ENCODE measurements around the gene KCNH8.
"Not testable (repeated sequence)": the region's sequence is repeated elsewhere in the genome, so short reads cannot be mapped to it uniquely, and the experiment has no call there.

Gene KCNH8

GRCh38 chr3:19231792-19232461 lies 83.6 kb downstream of the KCNH8 start (continued):
- TF ChIP-seq ZNF70 (CRISPR knock-in tag; IDR thresholded peaks at IDR 0.05) (no peak), ARNTL (CRISPR knock-in tag; IDR thresholded peaks at IDR 0.05; ENCODE audit: borderline replicate concordance, low read depth) (no peak), POU6F1 (CRISPR knock-in tag; IDR thresholded peaks at IDR 0.05; ENCODE audit: borderline replicate concordance, low read depth) (no peak), ISL1 (CRISPR knock-in tag; IDR thresholded peaks at IDR 0.05) (no peak), ZFP30 (CRISPR knock-in tag; IDR thresholded peaks at IDR 0.05) (no peak), PPARA (CRISPR knock-in tag; IDR thresholded peaks at IDR 0.05; ENCODE audit: borderline replicate concordance) (no peak)

- no peak for ATAC-seq
- TF ChIP-seq GLIS3 (CRISPR knock-in tag; IDR thresholded peaks at IDR 0.05) (no peak), PPARA (CRISPR knock-in tag; IDR thresholded peaks at IDR 0.05; ENCODE audit: borderline replicate concordance) (no peak), ESRRG (CRISPR knock-in tag; IDR thresholded peaks at IDR 0.05) (no peak), PATZ1 (CRISPR knock-in tag; IDR thresholded peaks at IDR 0.05; ENCODE audit: borderline replicate concordance) (no peak), ISL1 (CRISPR knock-in tag; IDR thresholded peaks at IDR 0.05) (no peak)
These were observed 84.3 kb downstream of the KCNH8 start for GRCh38 chr3:19232566-19232965.

- not testable (repeated sequence) for ATAC-seq
These were observed 85.8 kb downstream of the KCNH8 start for GRCh38 chr3:19233882-19234784.

GRCh38 chr3:19248143-19248542 lies 99.8 kb downstream of the KCNH8 start:
- ATAC-seq = no peak
- TF ChIP-seq ZFP30 (CRISPR knock-in tag; IDR thresholded peaks at IDR 0.05) (no peak), TSHZ2 (CRISPR knock-in tag; IDR thresholded peaks at IDR 0.05) (no peak), GLIS3 (CRISPR knock-in tag; IDR thresholded peaks at IDR 0.05) (no peak), CSRNP3 (CRISPR knock-in tag; IDR thresholded peaks at IDR 0.05) (no peak), ZNF70 (CRISPR knock-in tag; IDR thresholded peaks at IDR 0.05) (no peak), CSDC2 (CRISPR knock-in tag; IDR thresholded peaks at IDR 0.05) (no peak), OSR1 (CRISPR knock-in tag; IDR thresholded peaks at IDR 0.05) (no peak), ESRRG (CRISPR knock-in tag; IDR thresholded peaks at IDR 0.05) (no peak), PPARA (CRISPR knock-in tag; IDR thresholded peaks at IDR 0.05; ENCODE audit: borderline replicate concordance) (no peak), TOX (CRISPR knock-in tag; IDR thresholded peaks at IDR 0.05; ENCODE audit: borderline replicate concordance) (no peak), ZNF565 (CRISPR knock-in tag; conservative IDR thresholded peaks at IDR 0.05; ENCODE audit: low read depth) (no peak), ZC3H10 (CRISPR knock-in tag; IDR thresholded peaks at IDR 0.05) (no peak), SNAI2 (CRISPR knock-in tag; IDR thresholded peaks at IDR 0.05) (no peak), POU6F1 (CRISPR knock-in tag; IDR thresholded peaks at IDR 0.05; ENCODE audit: borderline replicate concordance, low read depth) (no peak), TCF4 (CRISPR knock-in tag; IDR thresholded peaks at IDR 0.05; ENCODE audit: borderline replicate concordance) (no peak)

Data from SK-N-SH treated with all-trans-retinoic acid at 6 μM for 48 hours (cell line).